NCI-H1694 (cell line): ENCODE data around the gene NBPF10.
"Not testable (repeated sequence)": the region's sequence is repeated elsewhere in the genome, so short reads cannot be mapped to it uniquely, and the experiment has no call there.

Source experiments
- DNase-seq: peaks from one replicate; lab custom pipeline; 2025; lab: John Stamatoyannopoulos, UW

The NBPF10 gene

GRCh38 chr1:146144465-146144864 lies at the start of gene NBPF10:
Gene NBPF10, minus strand, starts transcription at chr1:146144804. Its CDS starts 35 bp downstream, at chr1:146144769.
- not testable (repeated sequence) for DNase-seq

- not testable (repeated sequence) for DNase-seq
Observed at GRCh38 chr1:146174531-146174930, 29.9 kb upstream of the NBPF10 start.

DNA sequence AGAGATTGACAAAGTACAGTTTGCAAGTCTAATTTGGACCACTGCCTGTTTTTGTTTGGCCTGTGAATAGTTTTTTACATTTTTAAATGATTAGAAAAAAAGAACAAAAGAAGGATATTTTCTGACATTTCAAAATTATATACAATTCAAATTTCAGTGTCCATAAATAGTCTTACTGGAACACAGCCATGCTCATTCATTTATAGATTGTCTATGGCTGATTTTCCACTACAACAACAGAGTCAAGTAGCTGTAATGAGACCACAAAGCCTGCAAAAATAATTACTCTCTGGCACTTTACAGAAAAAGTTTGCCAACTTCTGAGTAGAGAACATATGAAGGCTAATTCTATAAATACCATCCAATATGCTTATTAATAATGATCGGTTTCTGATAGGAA lies 23.1 kb upstream of the NBPF10 start:
- not testable (repeated sequence) for DNase-seq

- not testable (repeated sequence) for DNase-seq
Observed at GRCh38 chr1:146167273-146167672, 22.7 kb upstream of the NBPF10 start.
